22Rv1 (cell line): ENCODE measurements around the gene CPOX.

Experiments
- ZFX ChIP-seq: fragments of 450-650 bp; IDR thresholded peaks from 2 replicates; pipeline ENCODE4 v1.6.1; 2017; ENCODE audit warnings: antibody characterized with exemption, borderline replicate concordance
- TF ChIP-seq, protein P1 (sequence below): fragments of 450-650 bp; IDR thresholded peaks from 2 replicates; pipeline ENCODE4 v1.5.1; 2017; ENCODE audit warnings: mild to moderate bottlenecking

DNA sequence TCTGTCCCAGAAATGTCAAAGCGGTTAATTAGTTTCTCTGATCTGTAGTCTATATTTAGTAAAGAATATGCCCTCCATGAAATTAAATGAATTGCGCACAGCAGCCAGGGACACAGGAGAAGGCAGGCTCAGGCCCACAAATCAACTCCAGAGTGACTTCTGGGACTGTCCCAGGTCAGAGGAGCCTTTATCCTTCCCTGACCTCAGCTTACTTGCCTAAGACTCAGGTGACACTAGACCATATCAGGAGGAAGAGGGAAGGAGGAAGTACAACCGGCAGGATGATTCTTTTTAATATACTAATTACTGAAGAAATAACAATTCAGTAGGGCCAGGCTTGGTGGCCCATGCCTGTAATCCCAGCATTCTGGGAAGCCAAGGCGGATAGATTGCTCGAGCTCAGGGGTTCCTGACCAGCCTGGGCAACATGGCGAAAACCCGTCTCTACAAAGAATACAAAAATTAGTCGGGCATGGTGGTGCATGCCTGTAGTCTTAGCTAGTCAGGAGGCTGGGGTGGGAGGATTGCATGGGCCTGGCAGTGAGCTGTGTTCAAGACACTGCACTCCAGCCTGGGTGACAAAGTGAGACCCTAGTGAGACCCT is 63.5 kb downstream of the CPOX start:
- TF ChIP-seq, protein P1, sequence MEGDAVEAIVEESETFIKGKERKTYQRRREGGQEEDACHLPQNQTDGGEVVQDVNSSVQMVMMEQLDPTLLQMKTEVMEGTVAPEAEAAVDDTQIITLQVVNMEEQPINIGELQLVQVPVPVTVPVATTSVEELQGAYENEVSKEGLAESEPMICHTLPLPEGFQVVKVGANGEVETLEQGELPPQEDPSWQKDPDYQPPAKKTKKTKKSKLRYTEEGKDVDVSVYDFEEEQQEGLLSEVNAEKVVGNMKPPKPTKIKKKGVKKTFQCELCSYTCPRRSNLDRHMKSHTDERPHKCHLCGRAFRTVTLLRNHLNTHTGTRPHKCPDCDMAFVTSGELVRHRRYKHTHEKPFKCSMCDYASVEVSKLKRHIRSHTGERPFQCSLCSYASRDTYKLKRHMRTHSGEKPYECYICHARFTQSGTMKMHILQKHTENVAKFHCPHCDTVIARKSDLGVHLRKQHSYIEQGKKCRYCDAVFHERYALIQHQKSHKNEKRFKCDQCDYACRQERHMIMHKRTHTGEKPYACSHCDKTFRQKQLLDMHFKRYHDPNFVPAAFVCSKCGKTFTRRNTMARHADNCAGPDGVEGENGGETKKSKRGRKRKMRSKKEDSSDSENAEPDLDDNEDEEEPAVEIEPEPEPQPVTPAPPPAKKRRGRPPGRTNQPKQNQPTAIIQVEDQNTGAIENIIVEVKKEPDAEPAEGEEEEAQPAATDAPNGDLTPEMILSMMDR, result no peak
- TF ChIP-seq ZFX, result no peak
